SK-N-MC (cell line): ENCODE measurements around the gene CFD.

ENCODE experiments used
- DNase-seq: peaks from one replicate; pipeline ENCODE4 v3.0.0-alpha.2; 2011; ENCODE audit warnings: low read depth, low spot score
- H3K27ac ChIP-seq: fragments of 200-600 bp; sonication (generic); 2 replicates; pipeline ENCODE4 v1.5.1; 2016; ENCODE audit warnings: mixed run types
- H3K36me3 ChIP-seq: fragments of 200-600 bp; sonication (generic); 2 replicates; pipeline ENCODE4 v1.6.1; 2017; ENCODE audit warnings: antibody characterized with exemption, low read length, mixed read lengths; ENCODE audit not compliant: insufficient read depth
- H3K4me3 ChIP-seq: fragments of 200-600 bp; sonication (generic); 2 replicates; pipeline ENCODE4 v1.5.1; 2016
- H3K9ac ChIP-seq: fragments of 200-600 bp; sonication (generic); 2 replicates; pipeline ENCODE4 v1.8.0; 2017; ENCODE audit warnings: mixed run types, mixed read lengths; ENCODE audit not compliant: insufficient read length
- H3K9me3 ChIP-seq: fragments of 200-600 bp; sonication (generic); 2 replicates; pipeline ENCODE4 v1.6.1; 2017; ENCODE audit warnings: low read depth, mild to moderate bottlenecking, antibody characterized with exemption, low read length, moderate library complexity, mixed read lengths
- EZH2 ChIP-seq: fragments of 200-600 bp; sonication (generic); IDR thresholded peaks from one replicate; pipeline ENCODE4 v1.6.1; 2017; ENCODE audit warnings: antibody characterized with exemption
- FOXP2 ChIP-seq: optimal IDR thresholded peaks from 2 replicates; pipeline ENCODE3; 2011; ENCODE audit warnings: mild to moderate bottlenecking, moderate library complexity; ENCODE audit not compliant: insufficient read depth; ENCODE audit errors: extremely low read length, control extremely low read depth
- POLR2AphosphoS5 ChIP-seq: IDR thresholded peaks from 2 replicates; pipeline ENCODE4 v1.6.1; 2012; ENCODE audit warnings: mild to moderate bottlenecking, low read depth, low read length, borderline replicate concordance

Gene CFD

DNA sequence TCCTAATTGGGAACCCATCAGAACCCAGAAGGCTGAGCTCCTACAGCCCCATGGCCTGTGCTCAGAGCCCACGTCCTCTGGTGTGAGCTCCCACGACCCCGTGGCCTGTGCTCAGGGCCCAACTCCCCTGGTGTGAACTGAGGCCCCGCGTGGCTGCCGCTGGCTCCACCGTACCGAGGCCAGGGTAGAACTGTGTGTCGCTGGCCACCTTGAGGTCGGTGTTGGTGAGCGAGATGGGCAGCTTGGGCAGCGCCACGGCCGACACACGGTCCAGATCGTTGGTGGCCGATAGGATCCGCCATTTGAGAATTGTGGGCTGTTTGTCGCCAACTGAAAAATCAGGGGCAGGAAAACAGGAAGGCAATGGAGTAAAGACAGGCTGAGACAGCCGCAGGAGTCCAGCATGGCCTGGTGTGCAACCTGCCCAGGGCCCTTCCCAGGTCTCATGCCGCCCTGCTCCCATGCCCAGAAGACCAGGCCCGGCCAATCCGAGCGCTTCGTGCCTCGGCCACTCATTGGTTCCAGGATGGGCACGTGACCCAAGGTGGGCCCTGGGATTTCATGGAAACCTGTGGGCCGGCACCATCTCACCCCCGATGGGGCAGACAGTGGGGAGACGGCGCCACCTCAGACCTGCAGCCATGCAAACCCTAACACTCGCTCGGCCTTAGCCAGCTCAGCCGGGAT is 22.1 kb downstream of the CFD start:
- Histone ChIP-seq H3K36me3 (peaks cover 24% of the 10 kb centered on the region; the same call in 1 of the 2 replicates), H3K9me3 (no peaks in the 10 kb centered on the region), H3K9ac (no peak overlapping the region), H3K27ac (no peak overlapping the region), H3K4me3 (no peak overlapping the region)
- TF ChIP-seq FOXP2: no peak
- TF ChIP-seq POLR2AphosphoS5: no peak
- TF ChIP-seq EZH2: no peak
- DNase-seq: no peak

DNA sequence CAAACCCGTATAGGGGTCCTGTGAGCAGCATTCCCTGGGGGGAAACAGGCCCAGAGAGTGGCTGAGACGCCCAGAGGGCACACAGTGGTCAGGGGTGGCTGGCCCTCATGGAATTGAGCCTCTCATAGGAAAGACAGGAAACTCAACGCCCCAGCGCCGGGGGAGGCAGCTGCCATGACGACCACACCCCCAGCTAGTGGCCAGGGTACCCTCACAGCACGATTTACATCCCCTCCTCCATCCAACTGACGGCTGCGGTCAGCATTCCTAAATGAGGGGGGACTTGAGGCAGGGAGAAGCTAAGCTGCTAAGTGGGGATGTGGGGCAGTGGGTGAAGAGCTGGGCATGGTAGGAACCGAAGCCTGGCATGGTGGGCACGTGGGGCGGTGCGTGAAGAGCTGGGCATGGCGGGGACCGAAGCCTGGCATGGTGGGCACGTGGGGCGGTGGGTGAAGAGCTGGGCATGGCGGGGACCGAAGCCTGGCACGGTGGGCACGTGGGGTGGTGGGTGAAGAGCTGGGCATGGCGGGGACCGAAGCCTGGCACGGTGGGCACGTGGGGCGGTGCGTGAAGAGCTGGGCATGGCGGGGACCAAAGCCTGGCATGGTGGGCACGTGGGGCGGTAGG is 23.5 kb downstream of the CFD start:
- TF ChIP-seq EZH2 (no peak), POLR2AphosphoS5 (no peak)
- Histone ChIP-seq H3K9ac (no peak overlapping the region), H3K4me3 (no peak overlapping the region), H3K9me3 (no peaks in the 10 kb centered on the region), H3K36me3 (peaks cover 32% of the 10 kb centered on the region; the same call in 1 of the 2 replicates), H3K27ac (no peak overlapping the region)
- no peak for DNase-seq

DNA sequence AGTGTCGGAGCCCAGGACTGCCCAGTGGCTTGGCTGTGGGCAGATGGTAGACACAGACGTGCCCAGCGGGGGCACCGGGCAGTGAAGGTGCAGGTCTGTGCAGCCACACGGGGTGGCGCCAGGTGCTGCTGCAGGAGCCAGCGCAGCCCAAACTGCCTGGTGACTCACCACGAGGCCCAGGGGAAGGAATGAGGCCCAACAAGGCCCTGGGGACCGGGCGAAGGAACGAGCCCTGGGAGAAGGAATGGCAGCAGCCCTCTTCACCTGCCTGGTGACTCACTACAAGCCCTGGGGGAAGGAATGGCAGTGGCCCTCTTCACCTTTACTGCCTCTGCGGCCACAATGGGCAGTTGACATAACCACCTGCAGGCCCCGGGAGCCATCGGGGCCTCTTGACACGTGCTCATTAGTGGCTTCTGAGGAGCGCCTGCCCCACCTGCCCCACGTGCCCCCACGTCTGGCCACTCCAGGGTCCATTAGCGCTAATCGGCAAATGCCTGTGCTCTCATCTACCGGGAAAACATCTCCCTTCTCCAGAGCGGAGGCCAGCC is 24.3 kb downstream of the CFD start:
- Histone ChIP-seq H3K36me3 (peaks cover 36% of the 10 kb centered on the region; the same call in 1 of the 2 replicates), H3K27ac (no peak overlapping the region), H3K9me3 (no peaks in the 10 kb centered on the region), H3K9ac (no peak overlapping the region), H3K4me3 (no peak overlapping the region)
- no peak for DNase-seq
- TF ChIP-seq EZH2 (no peak), FOXP2 (no peak), POLR2AphosphoS5 (no peak)

- TF ChIP-seq FOXP2: no peak
- TF ChIP-seq POLR2AphosphoS5: no peak
- no peak for DNase-seq
- H3K36me3 ChIP-seq: peaks cover 44% of the 10 kb centered on the region; the same call in 1 of the 2 replicates
- no peak overlapping the region for H3K27ac ChIP-seq
- no peaks in the 10 kb centered on the region for H3K9me3 ChIP-seq
- H3K9ac ChIP-seq: no peak overlapping the region
- H3K4me3 ChIP-seq: no peak overlapping the region
Observed at GRCh38 chr19:884420-885211, 25.2 kb downstream of the CFD start.

DNA sequence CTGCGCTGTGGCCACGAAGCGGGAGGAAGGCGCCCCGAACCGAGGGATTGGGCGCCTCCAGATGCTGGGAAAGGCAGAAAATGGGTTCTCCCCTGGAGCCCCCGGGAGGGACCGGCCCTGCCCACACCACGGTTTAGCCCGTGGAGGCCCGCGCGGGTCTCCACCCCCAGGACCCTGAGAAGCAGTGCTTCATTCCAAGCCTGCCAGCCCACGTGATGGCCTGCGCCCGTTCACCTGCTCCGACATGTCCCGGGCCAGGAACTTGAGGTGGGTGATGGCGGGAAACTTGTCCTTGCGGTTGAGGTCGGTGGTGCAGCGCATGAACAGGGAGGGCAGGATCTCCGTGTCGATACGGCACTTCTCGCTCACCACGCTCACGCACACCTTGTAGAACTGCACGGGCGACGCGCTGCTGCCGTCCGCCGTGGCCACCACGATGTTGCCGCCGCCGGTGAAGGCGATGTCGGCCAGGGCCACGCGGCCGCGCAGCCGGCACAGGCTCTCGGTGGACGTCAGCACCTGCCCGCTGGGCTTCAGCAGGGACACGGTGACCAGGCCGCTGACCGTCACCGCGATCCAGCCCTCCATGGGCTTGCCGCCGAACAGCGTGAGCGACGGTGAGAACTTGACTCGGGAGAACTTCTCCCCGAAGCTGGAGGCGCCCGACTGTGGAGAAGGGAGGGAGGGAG is 26.2 kb downstream of the CFD start:
- Histone ChIP-seq H3K9ac (no peak overlapping the region), H3K36me3 (peaks cover 49% of the 10 kb centered on the region; the same call in 1 of the 2 replicates), H3K9me3 (no peaks in the 10 kb centered on the region), H3K4me3 (no peak overlapping the region), H3K27ac (no peak overlapping the region)
- TF ChIP-seq POLR2AphosphoS5 (no peak), FOXP2 (no peak)
- no peak for DNase-seq

- DNase-seq: no peak
- Histone ChIP-seq H3K36me3 (peaks cover 37% of the 10 kb centered on the region; the same call in 1 of the 2 replicates), H3K27ac (no peak overlapping the region), H3K4me3 (no peak overlapping the region), H3K9ac (no peak overlapping the region), H3K9me3 (no peaks in the 10 kb centered on the region)
- TF ChIP-seq FOXP2: no peak
- TF ChIP-seq EZH2: no peak
- TF ChIP-seq POLR2AphosphoS5: no peak
Observed at GRCh38 chr19:887072-887471, 27.6 kb downstream of the CFD start.

DNA sequence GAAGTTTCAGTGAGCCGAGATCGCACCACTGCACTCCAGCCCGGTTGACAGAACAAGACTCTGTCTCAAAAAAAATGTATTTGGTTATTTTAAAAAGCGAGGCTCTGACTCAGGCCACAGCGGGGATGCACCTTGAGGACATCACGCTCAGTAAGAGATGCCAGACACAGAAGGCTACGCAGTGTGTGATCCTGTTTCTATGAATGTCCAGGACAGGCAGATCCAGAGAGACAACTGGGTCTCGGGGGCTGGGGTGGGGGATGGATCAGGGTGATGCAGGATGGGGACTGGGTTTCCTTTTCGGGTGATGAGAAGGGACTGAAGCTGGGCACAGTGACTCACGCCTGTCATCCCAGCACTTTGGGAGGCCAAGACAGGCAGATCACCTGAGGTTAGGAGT is 28.1 kb downstream of the CFD start:
- H3K27ac ChIP-seq: no peak overlapping the region
- TF ChIP-seq POLR2AphosphoS5 (no peak), FOXP2 (no peak), EZH2 (no peak)
- H3K9me3 ChIP-seq: no peaks in the 10 kb centered on the region
- H3K4me3 ChIP-seq: no peak overlapping the region
- H3K36me3 ChIP-seq: peaks cover 37% of the 10 kb centered on the region; the same call in 1 of the 2 replicates
- H3K9ac ChIP-seq: no peak overlapping the region
- no peak for DNase-seq
